HG03575 (cell line): ENCODE data around the gene PRR16.

Source experiments
- ATAC-seq: cut with Tn5 transposase; IDR thresholded peaks from one replicate; pipeline ENCODE4 v1.9.1; 2021; ENCODE audit not compliant: unreplicated experiment, insufficient number of reproducible peaks, low FRiP score; ENCODE audit errors: extremely low read depth

PRR16 gene

DNA sequence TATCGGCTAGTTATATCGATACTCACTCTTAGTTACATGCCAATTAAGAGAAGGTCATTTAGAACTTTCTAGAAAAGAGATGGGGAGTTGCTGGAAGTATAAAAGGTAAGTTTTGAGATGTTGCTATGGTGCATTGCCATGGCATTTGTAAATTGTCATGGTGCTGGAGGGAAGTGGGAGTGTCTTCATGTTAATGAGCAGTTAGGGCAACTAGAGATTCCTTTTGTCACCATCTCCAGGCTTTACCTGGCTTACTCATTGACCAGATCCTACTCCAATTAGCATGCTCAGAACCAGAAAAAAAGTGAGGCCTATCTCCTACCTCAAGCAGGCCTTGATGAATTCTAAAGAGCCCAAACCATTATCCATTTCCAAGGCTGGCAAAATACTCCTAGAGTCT is 82.8 kb downstream of the PRR16 start:
- no peak for ATAC-seq

DNA sequence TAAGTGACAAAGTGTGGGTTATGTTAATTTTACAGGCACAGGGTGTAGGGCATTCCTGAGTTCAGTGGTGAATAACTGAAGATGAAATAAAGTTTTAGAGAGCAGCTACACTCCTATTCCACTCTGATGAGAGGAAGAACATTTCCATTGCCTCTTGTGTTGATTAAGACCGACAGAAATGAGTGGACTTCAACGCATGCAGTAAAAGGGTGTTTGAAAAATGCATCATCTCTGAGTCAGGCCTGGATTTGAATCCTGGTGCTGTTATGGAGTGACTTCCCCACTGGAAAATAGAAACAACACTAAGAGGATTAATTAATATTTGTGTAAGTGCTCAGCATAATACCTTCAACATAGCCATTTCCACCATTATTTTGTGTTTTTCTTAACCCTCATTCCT is 86.3 kb downstream of the PRR16 start:
- ATAC-seq = no peak

DNA sequence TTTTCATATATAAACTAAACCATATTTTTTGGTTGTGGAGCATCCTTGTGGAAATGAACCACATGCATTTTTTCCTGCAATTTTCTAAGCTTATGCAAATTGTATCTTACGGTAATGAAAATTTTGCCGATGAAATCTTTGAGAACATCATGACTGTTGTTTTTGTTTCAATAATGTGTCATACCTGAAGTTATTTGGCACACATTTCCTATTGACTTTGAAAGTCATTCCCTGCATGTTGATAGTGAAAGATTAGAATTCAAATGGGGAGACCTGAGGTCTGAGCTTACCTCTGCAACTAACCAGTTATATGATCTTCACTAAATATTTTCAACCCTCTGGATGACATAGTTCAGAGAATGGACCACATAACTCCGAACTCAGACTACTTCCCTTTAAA is 88.5 kb downstream of the PRR16 start:
- no peak for ATAC-seq

DNA sequence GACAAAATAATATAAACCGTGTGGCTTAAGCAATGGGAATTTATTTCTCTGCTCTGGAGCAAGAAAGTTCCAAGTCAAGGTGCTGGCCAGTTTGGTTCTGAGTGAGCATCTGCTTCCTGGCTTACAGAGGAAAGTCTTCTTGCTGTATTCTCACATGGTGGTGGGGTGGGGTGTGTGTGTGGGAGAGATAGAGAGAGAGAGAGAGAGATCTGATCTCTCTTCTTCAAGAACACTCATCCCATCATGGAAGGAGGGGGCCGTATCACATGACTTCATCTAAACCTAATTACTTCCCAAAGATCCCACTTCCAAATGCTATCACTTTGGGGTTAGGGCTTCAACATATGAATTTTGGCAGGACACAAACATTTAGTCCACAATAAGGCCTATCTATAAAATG is 91.2 kb downstream of the PRR16 start:
- ATAC-seq = no peak

DNA sequence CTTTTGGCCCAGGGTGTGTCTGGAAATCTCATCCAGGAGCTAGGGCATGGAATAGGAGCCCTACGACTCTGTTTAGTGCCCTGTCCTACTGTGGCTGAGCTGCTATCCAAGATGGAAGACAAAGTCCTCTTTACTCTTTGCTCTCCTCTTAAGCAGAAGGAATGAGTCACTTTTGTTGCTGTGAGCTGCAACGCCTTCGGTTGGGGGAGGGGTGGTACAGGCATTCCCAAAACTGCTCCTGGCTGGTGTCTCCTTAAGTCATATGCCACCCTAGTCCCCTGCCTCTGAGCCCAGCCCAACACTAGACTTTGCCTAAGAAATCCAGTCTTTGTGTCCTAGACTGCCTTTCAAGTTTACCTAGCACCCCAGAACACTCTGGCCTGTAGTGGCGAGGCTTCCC is 99.9 kb downstream of the PRR16 start:
- ATAC-seq = no peak

DNA sequence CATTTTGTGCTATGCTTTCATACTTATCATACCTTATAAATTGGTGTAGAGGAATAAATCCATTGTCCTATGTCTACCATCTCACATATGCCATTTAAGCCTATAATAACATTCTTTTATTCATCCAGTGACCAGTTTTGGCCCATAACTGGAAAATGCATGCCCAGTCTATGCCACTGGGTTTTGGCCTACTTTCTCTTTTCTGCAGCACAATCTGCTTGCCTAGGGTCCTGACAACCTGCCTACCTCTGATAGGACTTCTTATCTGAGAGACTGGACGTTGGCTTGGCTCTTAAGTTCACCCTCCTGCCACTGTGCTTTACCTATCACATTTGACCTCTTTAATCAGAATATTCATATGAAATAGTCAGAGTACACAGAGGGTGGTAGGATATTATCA is 103.0 kb downstream of the PRR16 start:
- no peak for ATAC-seq

DNA sequence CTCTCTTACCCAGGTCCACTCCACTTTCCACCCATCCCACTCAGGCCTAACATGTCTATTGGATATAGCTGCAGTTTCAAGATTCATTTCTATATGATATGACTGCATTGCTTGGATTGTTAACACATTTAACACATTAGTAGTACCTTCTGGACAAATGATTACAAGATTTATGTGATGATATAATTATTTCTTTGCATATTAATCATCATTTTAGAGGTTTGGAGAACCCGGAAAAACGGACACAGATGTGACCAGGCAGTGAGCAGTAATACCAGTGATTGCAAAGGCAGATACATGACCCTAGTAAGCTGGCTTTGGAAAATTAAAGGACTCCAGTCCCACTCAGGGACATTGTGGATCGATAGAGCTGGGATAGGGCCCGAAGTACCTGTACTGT is 103.8 kb downstream of the PRR16 start:
- no peak for ATAC-seq

DNA sequence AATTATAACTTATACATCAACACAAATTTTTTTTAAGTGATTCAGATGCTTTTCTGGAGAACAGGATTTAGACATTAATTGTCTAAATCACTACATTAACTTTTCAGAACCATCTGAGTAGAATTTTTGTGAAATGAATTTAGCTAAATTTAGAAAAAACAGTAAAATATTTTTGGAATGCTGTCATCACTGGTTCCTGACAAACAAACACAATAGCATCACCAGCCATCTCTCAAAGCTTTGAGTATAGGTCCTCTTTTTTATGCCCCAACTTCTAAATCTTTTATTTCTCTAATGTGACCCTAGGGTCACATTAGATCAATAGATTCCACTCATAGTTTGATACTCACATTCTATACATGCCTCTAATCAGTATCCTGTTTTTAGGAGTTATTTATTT is 104.6 kb downstream of the PRR16 start:
- no peak for ATAC-seq

DNA sequence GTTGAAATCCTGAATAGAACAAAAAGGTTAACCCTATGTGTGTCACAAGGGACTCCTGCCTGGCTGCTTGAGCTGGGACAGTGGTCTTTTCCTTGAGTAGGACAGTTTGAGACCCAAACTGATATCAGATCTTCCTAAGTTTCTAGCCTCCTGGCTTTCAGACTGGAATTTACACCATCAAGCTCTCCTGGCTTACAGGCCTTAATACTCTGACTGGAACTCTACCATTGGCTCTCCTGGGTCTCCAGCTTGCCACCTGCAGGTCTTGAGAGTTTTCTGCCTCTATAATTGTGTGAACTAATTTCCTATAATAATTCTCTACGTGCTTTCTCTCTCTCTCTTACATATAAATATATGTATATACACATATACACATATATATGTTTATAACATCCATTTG is 112.5 kb downstream of the PRR16 start:
- ATAC-seq = no peak

DNA sequence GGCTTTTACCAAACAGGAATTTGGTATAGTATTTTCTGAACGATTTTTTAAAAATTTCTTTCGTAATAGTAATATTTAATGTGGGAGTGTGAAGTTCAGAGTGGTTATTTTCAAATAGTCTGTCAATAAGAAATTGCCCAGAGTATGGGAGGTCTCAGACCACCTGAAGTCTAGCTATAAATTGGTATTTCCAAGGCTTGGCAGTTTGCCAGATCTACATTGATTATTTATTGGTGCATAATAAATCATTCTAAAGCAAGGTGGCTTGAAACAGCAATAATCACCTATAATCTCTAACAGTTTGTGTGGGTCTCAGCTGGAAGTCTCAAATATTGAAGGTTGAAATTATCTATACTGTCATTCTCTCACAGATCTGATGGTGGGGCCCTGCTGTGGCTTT is 118.5 kb downstream of the PRR16 start:
- no peak for ATAC-seq

DNA sequence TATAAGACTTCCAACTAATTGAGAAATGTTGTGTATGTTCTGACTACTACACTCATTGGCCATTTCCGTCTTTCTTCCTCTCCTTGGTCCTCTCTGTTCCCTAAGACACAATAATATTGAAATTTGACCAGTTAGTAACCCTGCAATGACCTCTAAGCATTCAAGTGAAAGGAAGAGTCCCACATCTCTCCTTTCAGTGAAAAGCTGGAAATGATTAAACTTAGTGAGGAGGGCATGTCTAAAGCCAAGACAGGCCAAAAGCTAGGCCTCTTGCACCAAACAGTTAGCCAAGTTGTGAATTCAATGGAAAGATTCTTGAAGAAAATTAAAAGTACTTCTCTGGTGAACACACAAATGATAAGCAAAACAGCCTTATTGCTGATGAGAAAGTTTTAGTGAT is 122.5 kb downstream of the PRR16 start:
- ATAC-seq = no peak

DNA sequence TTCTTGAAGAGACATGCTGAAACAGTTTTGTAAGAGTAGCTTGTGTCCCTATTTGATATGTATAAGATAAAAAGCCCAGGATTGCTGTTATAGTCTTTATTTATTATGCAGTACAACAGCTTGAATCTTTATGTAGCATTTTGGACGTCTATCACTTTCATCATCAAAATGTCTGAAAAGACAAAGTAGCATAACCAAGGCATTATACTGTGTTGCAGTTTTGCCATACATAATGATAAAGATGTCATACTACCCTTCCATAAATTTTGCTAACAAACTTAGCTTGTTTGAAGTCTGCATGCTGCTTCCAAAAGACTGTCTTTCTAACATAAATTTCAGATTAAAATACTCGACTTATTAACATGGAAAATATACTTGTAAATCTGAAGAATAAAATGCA is 127.8 kb downstream of the PRR16 start:
- no peak for ATAC-seq

DNA sequence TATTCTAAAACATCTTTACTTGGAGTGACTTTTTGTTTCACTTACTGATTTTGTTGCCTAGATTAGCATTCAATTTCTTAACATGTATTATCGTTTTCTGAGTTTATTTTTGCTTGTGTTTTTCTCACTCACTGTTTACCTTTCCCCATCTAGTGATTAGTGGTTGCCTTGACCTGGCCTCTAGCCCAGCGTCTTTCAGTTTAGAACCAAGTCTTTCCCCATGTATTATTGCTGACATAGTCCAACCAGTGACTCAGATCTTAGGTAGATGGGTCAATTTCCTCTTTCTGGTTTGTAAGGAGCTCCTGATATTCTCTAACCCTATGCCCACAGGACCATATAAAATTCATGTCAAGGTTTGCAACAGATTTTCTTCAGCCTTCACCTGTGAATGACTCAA is 135.5 kb downstream of the PRR16 start:
- no peak for ATAC-seq

DNA sequence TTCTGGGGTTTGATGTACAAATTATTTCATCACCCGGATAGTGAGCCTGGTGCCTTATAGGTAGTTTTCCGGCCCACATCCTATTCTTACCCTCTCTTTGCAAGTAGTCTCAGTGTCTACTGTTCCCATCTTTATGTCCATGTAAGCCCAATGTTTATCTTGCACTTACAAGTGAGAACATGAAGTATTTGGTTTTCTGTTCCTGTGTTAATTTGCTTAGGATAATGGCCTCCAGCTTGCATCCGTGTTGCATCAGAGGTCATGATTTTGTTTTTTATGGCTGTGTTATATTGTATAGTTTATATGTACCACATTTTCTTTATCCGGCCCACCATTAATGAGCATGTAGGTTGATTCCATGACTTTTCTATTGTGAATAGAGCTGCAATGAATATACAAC is 136.5 kb downstream of the PRR16 start:
- no peak for ATAC-seq

DNA sequence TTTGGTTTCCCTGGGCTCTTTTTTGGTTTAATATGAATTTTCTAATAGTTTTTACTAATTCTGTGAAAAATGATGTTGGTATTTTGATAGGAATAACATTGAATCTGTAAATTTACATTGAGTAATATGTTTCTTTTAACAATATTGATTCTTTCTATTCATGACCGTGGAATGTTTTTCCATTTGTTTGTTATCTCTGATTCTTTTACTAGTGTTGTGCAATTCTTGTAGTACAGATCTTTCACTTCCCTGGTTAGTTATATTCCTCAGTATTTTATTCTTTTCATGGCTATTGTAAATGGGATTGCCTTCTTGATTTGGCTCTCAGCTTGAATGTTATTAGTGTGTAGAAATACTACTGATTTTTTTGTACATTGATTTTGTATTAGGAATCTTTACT is 137.9 kb downstream of the PRR16 start:
- no peak for ATAC-seq

DNA sequence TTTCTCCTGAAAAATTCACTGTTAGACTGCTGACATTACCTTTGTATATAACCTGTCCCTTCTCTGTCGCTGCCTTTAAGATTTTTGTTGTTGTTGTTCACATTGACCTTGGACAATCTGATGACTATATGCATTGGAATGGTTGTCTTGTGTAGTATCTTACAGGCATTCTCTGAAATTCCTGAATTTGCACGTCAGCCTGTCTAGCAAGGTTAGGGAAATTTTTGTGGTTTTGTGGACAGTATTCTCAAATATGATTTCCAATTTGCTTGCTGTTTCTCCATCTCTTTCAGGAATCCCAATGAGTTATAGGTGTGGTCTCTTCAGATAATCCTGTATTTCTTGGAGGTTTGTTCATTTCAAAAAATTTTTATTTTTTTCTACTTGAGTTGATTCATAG is 140.8 kb downstream of the PRR16 start:
- no peak for ATAC-seq

DNA sequence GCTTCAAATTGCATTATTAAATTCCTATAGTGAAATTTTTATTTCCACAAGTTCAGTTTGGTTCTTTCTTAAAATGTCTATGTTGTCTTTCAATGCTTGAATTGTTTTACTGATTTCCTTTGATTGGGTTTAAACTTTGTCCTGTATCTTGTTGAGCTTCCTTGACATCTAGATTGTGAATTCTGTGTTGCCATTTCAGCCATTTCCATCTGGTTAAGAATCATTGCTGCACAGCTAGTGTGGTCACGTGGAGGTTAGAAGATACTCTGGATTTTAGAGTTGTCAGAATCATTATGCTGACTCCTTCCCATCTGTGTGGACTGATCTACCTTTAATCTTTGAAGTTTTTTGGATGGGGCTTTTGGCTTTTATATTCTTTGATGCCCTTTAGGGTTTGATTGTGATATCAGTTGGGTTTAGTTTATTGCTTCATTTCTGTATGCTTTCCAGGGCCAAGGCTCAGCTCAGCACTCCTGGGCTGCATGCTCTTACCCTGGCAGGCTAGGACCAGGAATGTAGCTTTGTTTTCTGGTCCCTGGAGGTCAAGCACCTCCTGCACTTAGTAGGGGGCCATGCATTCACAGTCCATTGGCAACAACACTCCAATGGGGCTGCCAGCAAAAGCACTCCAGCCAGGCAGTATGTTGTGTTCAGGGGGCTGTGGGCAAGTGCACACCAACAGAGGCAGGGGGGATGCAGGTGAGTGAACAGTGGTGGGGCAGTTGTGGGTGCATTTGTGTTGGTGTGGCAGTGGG is 141.4 kb downstream of the PRR16 start:
- no peak for ATAC-seq

DNA sequence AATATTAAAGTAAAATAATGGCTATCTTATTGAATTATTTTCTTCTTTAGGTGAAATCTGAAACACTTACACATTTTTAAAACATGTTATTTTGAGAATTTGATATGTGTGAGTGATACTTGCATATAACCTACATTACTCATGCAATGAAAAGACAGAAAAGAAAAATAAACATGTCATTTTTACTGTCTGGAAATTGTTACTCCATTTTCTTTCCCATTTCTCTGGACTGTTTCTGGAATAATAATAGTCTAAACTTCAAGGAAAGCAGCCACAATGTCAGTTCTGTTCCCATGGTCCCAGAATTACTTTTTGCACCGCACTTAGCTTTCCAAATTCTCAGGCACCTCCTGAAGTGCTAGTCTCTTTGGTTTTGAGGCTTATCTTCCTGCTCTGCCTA is 145.5 kb downstream of the PRR16 start:
- no peak for ATAC-seq

DNA sequence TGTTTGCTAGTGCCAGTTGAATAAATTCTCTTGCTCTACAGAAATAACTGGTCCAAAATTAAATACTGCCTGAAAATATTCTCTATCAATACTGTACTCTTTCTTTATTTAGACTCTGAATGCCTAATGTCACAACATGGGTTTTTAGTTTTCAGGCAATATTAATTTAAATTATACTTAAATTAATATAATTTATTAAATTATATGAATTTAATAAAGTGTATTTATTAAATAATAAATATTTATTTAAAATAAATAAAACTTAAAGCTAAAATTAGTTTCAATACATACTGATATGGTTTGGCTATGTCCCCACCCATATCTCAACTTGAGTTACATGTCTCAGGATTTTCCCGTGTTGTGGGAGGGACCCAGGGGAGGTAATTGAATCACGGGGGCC is 146.0 kb downstream of the PRR16 start:
- no peak for ATAC-seq

DNA sequence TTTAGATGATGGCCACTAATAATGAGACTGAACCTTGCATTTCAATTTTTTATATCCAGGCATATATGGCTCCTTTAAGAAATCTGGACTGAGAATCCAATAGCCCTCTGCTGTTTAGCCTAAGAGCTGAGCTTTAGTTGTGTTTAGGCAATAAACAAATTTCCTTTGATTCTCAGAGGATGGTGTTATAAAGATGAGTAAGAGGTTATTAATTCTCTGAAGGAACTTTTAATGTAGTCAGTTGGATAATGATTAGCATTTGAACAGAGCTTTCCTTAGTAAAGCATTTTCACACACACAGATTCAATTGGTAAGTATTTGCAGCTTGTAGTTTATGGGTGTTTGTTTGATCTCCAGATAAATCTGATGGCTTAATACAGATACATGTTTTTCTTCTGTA is 149.6 kb downstream of the PRR16 start:
- ATAC-seq = no peak

DNA sequence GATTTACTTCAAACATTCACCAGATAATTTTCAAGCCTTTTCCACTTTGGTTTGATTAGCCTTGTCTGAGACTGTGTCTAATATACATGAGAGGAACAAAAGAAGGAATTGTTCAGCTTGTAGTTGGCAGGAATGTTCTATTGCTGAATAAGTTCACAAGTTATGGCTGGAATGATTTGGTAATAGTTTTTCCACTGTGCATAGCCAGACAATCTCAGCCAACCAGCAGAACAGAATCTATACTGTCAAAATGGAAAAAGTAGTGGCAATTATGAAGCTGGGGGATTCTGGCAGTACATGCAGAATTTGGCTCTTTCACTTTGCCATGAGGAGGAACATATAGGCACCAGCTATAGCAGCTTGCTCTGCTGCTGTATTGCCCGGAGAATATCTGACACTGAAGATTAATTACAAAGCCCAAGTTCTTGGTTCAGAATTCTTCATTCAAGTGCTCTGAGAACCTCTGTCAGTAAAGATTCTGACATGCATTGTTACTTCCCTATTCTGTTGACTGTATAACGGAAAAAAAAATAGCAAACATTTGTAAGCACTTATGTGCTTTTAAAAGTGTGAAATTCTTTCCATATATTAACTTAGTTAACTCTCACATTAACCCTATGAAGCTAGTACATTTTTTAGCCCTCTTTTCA is 150.6 kb downstream of the PRR16 start:
- no peak for ATAC-seq
